NCI-H2029 treated with DMSO at 0.1 percent for 48 hours (cell line): Measurements from ENCODE around the gene POTEC.
"Not testable (repeated sequence)": the region's sequence is repeated elsewhere in the genome, so short reads cannot be mapped to it uniquely, and the experiment has no call there.

Experiments used
- DNase-seq: peaks from one replicate; lab custom pipeline; 2025; lab: John Stamatoyannopoulos, UW

The POTEC gene

DNA sequence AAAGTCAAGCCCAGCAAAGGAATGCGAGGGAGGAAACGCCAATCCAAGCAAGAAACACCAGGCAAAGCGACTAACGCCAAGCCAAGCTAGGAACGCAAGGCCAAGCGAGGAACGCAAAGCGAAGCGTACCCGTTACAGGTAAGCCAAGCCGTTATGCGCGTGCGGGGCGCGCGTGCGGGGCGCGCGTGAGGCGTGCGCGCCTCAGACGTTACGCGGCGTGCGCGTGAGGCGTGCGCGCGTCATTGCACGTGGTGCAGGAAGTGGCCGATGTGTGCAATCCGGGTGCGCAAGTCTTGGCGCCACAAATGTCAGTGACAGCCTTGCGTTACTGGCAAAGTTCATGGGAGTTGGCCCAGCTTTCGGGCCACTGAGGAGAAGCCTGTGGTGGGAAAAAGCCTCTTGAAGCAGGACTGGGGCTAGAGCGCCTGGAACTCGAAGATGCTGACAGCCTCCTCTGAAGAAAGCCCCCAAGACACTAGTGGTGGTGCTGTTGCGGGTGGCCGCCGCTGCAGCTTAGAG lies at the start of gene POTEC:
TSS of gene POTEC (minus strand) at position 155 of the 519 bp plus-strand sequence. CDS start 454 bp downstream, outside the sequence.
- DNase-seq: not testable (repeated sequence)

DNA sequence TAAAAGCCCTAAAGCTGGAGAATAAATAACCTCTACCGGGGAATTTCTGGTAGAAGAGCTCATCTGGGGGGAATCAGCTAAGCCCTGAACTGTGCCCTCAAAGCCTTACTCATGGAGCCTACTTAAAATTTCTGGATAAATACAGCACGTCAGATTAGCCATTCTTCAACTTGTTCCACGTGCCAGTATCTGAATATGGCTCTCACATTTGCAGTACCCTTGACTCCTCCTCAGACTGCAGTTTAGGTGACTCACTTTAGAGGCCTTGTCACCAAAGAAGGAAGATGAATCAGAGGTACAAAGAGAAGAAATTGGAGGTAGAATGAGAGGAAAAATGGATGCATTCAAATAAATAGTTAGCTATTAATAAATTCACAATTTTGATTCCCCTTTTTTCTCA lies 34.6 kb upstream of the POTEC start:
- no peak for DNase-seq

DNA sequence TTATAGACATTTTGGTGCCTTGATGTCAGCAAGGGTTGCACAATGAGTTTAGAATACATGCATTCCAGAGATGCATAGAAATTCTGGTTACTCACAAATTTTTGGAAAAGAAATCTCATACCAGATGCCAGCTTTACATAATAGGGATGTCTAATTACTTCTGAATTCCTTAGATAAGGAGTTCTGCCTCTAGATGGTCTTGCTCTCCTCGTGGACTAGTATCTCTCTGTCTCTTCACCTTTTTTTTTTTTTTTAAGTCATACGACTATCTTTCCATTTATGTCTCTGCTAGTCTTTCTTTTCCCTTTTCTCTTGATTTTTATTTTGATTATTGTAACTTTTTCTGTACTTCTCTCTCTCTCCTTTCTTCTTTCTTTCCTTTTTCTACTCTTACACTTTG lies 16.1 kb upstream of the POTEC start:
- not testable (repeated sequence) for DNase-seq

DNA sequence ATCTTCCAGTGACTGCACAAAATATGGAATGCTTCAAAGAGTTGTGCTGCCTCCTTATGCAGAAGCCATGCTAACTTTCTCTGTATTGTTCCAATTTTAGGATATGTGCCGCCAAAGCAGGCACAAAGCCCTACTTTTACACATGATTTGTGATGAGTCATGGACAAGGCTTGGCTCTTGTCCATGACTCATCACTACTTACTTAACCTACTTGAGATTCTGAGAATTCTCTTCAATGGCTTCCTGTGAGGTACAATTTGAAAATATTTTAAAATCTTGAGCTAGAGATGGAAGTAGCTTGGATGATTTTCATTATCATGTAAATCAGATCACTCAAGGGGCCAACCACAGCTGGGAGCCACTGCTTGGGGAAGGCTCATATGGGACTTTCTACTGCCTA lies 11.7 kb downstream of the POTEC start:
- not testable (repeated sequence) for DNase-seq

DNA sequence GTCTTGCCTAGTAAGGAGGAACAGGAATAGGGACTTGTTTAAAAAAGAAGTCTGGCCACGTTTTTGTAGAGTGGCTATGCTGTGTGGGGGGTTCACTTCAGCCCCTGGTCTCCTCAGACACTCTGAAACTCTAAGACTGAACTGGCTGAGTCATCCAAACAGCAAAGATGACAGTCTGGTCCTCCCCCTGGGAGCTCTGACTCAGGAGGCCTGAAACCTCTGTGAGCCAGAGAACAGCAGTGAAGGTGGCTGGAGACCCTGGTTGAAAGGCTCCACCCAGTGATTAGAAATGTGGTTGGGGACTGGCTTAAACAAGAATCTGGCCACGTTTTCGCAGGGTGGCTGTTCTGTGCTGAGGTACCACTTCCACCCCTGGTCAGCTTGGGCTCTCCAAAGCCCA lies 32.7 kb downstream of the POTEC start:
- not testable (repeated sequence) for DNase-seq

DNA sequence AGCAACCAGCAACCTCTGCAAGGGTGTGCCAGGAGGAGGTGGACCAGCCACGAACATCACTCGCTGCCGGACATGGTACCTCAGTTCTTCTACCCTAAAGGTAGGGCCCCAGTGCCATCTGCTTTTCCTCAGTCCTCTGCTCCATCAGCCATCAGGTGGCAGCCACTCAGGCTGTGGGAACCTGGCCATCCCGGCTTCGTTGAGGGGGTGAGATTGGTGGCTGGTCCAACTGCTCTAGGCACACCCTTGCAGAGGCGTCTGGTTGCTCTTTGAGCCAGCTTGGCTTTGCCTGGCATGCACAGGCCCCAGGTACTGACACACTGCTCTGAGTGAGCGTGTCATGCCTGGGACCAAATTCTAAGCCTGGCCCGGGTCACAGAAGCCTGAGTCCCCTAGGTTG lies 39.7 kb downstream of the POTEC start:
- DNase-seq: not testable (repeated sequence)

DNA sequence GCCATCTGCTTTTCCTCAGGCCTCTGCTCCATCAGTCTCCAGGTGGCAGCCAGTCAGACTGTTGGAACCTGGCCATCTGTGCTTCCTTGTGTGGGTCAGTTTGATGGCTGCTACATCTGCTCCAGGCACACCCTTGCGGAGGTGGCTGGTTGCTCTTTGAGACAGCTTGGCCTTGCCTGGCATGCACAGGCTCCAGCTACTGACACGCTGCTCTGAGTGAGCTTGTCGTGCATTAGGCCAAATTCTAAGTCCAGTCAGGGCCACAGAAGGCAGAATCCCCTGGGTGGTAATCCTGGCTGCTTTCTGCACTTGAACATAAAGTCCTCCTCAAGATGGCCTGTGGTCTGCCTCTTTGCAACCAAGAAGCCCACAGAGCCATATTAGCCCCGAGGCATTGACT lies 41.5 kb downstream of the POTEC start:
- not testable (repeated sequence) for DNase-seq

DNA sequence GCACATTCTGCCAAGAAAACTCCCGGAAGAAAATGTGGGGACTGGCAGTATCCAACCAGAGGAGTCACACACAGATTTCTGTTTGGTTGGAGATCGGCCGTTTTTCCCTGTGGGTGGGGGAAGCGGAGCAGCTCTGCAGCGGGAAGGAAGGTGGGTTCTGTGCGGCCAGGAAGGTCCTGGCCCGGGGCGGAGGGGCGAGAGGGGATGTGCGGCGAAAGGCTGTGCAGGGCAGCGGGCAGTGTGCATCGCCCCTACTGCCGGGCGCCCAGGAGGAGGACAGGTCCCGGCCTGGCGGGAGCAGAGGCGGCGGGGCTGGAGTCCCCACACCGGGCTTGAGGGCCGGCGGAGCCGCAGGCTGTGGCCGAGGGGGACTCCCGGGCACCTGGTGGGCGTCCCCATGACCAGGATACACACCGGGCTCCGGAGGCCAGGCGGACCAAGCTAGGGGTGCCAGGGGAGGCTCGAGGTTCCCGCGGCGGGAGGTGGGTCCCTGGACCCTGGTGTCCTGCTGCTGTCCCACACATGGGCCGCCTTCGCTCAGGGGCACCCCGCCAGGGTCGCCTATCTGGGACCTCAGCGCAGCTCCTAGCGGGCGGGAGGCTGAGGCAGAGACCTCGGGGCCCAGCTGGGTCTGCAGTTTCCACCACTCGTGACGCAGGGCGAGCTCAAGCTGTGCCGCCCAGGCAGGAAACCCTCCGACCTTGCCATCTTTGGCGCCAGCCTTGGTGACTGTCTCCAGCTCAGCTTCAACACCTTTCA lies 54.0 kb downstream of the POTEC start:
- not testable (repeated sequence) for DNase-seq

DNA sequence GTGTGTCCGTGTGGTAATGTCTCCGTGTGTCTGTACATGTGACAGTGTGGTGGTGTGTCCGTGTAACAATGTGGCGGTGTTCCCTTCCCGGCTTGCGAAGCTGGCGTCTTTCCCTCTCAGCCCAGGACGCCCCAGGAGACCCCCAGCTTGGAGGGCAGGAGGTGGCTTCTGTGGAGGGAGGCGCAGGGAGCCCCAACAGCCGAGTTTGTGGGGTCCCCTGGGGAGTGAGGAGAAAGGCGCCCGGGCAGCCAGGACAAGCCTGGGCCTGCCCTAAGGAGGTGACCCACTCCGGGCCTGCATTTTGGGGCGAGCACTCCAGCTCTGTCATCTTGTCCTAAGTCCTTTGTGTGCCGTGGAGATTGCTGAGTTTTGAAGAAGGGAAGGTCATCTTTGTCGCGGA lies 54.6 kb downstream of the POTEC start:
- not testable (repeated sequence) for DNase-seq

DNA sequence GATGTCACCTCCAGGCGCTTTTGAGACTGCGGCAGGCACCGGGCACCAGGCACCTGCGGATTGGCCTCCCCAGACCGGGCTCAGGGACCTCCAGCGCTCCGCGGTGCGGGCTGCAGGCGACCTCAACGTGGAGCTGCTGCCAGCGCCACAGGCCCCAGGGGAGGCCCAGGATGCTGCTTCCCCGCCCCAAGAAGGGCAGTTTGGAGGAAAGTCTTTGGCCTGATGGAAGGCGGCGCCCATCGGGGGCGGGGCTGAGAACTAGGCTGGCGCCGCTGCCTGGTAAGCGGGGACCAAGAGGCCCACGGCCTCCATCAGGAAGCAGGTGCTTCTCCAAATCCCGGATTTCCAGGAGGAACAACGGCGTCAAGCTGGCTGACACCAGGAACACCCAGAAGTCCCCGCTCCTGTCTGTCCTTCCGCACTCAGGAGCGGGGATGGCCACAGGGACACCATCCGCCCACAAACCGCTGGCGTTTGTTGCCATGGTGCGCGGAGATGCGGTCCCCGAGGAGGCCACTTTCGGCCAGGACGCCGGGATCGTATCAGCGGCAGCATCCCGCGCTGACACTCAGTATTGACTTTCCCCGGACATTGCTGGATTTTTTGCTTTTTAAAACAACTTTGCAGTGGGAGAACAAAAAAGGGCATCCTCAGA lies 56.3 kb downstream of the POTEC start:
- not testable (repeated sequence) for DNase-seq

DNA sequence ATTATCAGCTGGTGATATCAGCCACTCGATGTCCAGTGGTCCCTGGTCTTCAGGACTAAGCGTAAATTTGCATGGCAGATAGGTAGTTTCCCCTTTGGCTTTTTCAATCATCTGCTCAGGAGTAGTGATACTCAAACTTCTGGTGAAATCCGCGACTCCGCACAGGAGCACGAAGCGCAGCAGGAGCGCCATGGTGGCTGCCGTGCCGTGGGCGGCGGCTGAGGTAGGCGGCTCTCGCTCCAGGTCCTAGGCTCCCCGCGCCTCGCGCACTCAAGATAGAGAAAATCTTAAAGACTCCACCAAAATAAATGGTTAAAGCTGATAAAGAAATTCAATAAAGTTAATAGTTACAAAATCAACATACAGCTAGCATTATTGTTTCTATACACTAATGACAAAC lies 64.3 kb downstream of the POTEC start:
- not testable (repeated sequence) for DNase-seq

DNA sequence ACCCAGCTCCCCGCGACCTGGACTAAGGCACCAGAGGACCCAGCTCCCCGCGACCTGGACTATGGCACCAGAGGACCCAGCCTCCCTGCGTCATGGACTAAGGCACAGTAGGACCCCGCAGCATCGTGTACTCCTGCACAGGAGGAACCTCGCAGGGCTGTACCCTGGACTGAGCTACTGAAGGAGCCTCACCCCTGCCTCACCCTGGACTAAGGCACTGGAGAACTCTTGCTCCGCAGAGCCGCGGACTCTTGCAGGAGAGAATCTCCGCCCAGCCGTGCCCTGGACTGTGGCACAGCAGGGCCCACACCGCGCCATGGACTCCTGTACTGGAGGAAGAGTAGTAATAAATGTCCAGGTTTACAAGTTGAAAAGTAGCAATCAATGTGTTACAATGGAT lies 67.9 kb downstream of the POTEC start:
- not testable (repeated sequence) for DNase-seq

DNA sequence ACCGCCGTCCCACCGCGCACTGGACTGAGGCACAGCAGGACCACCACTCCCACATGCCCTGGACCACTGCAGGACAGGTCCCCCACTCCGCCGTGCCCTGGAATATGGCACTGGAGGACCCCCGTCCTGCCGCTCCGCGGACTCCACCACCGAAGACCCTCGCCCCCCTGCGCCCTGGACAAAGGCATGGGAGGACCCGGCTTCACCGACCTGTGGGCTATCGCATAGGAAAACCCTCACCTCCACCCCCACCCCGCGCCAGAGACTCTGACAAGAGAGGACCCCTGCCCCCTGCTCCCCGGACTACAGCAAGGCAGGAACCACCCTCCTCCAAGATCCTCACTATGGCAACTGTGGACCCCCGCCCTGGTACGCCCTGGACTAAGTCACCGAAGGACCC lies 68.6 kb downstream of the POTEC start:
- not testable (repeated sequence) for DNase-seq

DNA sequence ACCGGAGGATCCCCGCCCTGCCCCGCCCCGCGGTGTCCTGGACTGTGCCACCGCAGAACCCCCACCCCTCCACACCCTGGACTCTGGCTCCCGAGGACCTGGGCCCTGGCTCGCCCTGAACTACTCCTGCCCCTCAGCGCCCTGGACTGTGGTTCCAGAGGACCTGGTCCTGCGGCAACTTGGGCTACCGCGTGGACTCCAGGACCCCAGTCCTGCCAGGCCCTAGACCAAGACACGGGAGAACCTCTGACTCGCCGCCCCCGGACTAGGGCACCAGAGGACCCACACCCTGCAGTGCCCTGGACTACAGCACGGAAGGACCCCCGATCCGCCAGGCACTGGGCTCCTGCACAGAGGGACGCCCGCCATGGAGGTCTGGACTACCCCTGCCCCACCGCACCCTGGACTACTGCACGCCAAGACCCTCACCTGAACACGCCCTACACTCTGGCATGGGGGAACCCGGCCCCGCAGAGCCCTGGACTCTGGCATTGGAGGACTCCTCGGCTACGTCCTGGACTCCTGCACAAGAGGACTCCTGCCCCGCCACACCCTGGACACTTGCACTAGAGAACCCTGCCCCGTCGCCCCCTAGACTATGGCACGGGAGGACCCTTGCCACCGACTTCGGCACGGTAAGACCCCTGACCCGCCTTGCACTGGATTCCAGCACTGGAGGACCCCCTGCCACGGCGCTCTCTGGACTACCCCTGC lies 69.2 kb downstream of the POTEC start:
- not testable (repeated sequence) for DNase-seq

DNA sequence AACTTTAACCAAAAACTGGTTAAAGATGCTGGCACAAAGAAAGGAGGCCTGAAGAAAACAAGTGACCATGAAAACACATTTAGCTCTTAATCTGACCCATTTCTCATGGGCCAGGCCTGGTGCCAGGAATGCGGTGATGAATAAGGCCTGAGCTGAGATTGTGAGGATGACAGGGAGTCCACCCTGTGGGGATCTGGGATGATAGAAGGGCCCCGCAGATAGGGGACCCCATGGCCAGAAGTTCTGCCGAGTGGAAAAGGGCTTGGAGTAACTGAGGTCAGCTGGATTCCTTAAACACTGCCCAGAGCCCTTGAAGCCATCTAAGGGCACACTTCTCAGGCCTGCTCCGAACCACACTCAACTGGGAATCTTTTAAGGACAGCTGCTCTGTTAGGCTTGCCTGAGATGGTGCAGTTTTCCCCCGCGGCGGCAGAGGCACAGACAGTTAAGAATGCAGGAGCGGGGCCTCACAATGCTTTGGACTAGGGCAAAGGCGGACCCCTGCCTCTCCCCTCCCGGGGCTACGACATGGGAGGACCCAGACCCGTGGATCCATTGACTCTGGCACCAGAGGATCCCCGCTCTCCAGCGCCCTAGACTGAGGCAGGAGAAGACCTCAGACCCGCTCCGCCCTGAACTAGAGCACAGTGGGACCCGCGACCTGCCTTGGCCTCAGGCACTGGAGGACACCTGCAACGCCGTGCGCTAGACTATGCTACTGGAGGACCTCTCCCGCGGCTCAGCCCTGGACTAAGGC lies 70.0 kb downstream of the POTEC start:
- not testable (repeated sequence) for DNase-seq

DNA sequence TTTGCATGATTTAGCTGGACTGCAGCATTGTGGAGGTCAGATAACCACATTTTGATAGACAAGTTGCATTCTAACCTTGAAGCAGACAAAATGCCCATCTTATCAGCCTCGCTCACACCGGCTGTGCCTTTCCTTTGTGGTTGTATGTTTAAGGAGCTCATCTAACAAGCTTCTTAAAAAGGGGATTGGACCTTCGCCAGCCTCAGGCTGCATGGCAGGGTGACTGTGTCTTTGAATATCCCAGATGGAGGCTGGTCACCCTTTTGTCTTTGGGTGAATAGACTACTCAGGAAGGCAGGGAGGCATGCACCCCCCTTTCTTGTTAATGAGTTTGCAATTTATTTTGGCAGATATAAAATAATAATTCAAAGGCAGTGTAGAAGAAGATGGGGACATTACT lies 72.1 kb downstream of the POTEC start:
- not testable (repeated sequence) for DNase-seq

DNA sequence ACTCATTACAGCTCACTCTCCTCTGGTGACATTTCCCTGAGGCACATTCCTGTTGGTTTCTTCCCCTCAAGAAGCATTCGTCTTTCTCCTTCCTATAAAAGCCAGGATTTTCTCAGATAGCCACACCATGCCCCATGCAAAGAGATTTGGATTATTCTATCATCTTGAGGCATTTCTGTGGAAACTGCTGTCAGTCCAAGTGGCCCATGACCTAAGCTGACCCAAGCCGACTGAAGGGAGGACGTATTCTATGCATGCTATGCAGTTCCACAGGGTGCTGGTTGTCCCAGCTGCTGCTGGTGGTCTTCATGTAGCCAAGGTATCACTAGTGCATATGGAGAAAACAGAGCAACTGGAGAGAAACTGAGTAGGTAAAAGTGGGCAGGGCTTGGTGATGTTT lies 73.0 kb downstream of the POTEC start:
- not testable (repeated sequence) for DNase-seq

DNA sequence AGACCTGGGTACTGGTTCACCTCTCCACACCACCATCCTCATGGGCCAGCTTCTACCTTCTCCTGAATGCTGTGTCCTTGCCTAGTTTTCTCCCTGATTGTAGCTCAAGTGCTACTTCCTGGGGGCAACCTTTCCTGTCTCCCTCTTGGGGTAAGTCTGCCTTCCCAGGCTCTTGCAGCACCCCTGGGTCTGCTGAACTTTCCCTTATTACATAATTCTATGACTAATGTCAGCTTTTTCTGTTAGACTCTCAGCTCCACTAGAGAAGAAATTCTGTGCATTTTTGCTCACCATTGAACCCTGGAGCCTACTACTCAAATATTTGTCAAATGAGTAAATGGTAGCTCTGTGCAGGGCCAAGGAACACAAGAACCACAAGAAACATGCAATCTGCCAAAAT lies 73.4 kb downstream of the POTEC start:
- not testable (repeated sequence) for DNase-seq

DNA sequence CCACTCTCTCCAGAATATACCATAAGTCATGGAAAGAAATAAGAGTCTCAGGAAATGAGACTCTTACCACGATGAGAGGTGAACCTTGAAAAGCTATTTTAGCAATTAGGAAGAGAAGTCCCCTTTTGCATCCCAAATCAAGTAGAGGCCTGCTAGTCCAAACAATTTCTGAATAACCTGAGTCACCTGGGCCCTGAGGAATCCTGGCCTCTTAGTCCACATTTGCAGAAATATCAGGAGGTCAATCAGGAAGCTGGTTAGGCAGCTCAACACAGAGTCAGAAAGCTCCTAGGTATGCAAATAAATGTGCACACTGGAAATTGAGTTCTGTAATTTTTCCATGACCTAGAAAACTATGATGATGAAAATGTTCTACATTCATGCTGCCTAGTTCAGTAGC lies 77.4 kb downstream of the POTEC start:
- not testable (repeated sequence) for DNase-seq
